Trophoblast cell (in vitro differentiated cells and primary cell): Measurements from ENCODE around the gene GPR42.

Experiments
- DNase-seq, 2 donors: peaks; one replicate each; pipeline ENCODE4 v3.0.0-alpha.2; 2016
- H2AFZ ChIP-seq: 2 replicates; pipeline ENCODE4 v1.6.1; 2013; ENCODE audit warnings: low read length, moderate library complexity, mild to moderate bottlenecking; ENCODE audit not compliant: insufficient read depth, poor library complexity
- H2AK5ac ChIP-seq: 2 replicates; pipeline ENCODE4 v1.6.1; 2013; ENCODE audit warnings: mild to moderate bottlenecking, low read length
- H2BK120ac ChIP-seq: 2 replicates; pipeline ENCODE4 v1.6.1; 2013; ENCODE audit warnings: low read length, mild to moderate bottlenecking, moderate library complexity; ENCODE audit not compliant: insufficient read depth, poor library complexity
- H2BK12ac ChIP-seq: 2 replicates; pipeline ENCODE4 v1.6.1; 2013; ENCODE audit warnings: mild to moderate bottlenecking, low read length, moderate library complexity
- H2BK5ac ChIP-seq: 2 replicates; pipeline ENCODE4 v1.6.1; 2013; ENCODE audit warnings: low read length, low read depth, moderate library complexity, mild to moderate bottlenecking; ENCODE audit not compliant: poor library complexity
- H3K14ac ChIP-seq: 2 replicates; pipeline ENCODE4 v1.6.1; 2013; ENCODE audit warnings: mild to moderate bottlenecking, low read length
- H3K18ac ChIP-seq: 2 replicates; pipeline ENCODE4 v1.6.1; 2013; ENCODE audit warnings: mild to moderate bottlenecking, low read length
- H3K23ac ChIP-seq: 2 replicates; pipeline ENCODE4 v1.6.1; 2013; ENCODE audit warnings: low read length
- H3K27ac ChIP-seq: 2 replicates; pipeline ENCODE4 v1.5.1; 2013; ENCODE audit warnings: low read depth, mild to moderate bottlenecking, inconsistent platforms, low read length, moderate library complexity
- H3K27me3 ChIP-seq: 2 replicates; pipeline ENCODE4 v1.6.1; 2013; ENCODE audit warnings: inconsistent platforms, mild to moderate bottlenecking, low read length, moderate library complexity; ENCODE audit not compliant: insufficient read depth
- H3K36me3 ChIP-seq, 2 experiments: 1 replicate in 1 of 2; 2 replicates in 1 of 2; pipeline ENCODE4 v1.6.1; 2013; ENCODE audit warnings: low read length in 2 of 2, mild to moderate bottlenecking in 2 of 2, moderate library complexity in 1 of 2; ENCODE audit not compliant: insufficient read depth in 2 of 2, control insufficient read depth in 1 of 2
- H3K4ac ChIP-seq: 2 replicates; pipeline ENCODE4 v1.6.1; 2013; ENCODE audit warnings: low read depth, mild to moderate bottlenecking, low read length, moderate library complexity
- H3K4me1 ChIP-seq, 2 experiments: 1 replicate in 1 of 2; 2 replicates in 1 of 2; pipeline ENCODE4 v1.6.1; 2013; ENCODE audit warnings: low read length in 2 of 2, mild to moderate bottlenecking in 2 of 2, moderate library complexity in 1 of 2; ENCODE audit not compliant: insufficient read depth in 2 of 2, control insufficient read depth in 1 of 2
- H3K4me2 ChIP-seq: 2 replicates; pipeline ENCODE4 v1.6.1; 2013; ENCODE audit warnings: inconsistent platforms, mild to moderate bottlenecking, low read length, moderate library complexity
- H3K4me3 ChIP-seq: 2 replicates; pipeline ENCODE4 v1.5.1; 2013; ENCODE audit warnings: mild to moderate bottlenecking, low read depth, low read length, inconsistent platforms
- H3K79me1 ChIP-seq: one replicate; pipeline ENCODE4 v1.6.1; 2013; ENCODE audit warnings: low read length
- H3K79me2 ChIP-seq: 2 replicates; pipeline ENCODE4 v1.6.1; 2013; ENCODE audit warnings: low read length, mild to moderate bottlenecking; ENCODE audit not compliant: control insufficient read depth, insufficient read depth, poor library complexity
- H3K9ac ChIP-seq: 2 replicates; pipeline ENCODE4 v1.6.1; 2013; ENCODE audit warnings: mild to moderate bottlenecking, low read length
- H3K9me3 ChIP-seq: 2 replicates; pipeline ENCODE4 v1.6.1; 2013; ENCODE audit warnings: low read depth, mild to moderate bottlenecking, control low read depth, inconsistent platforms, low read length; ENCODE audit not compliant: insufficient read depth
- H4K12ac ChIP-seq: 2 replicates; pipeline ENCODE4 v1.6.1; 2013; ENCODE audit warnings: low read depth, mild to moderate bottlenecking, low read length, moderate library complexity
- H4K8ac ChIP-seq: 2 replicates; pipeline ENCODE4 v1.6.1; 2013; ENCODE audit warnings: low read depth, mild to moderate bottlenecking, low read length, moderate library complexity
- H4K91ac ChIP-seq: one replicate; pipeline ENCODE4 v1.6.1; 2013; ENCODE audit warnings: low read depth, mild to moderate bottlenecking, low read length, moderate library complexity
- WGBS: extraction: QIAGEN DNeasy Blood & Tissue Kit; methylation state at CpG from one replicate; pipeline ENCODE4 v1.1.7; 2013; ENCODE audit warnings: missing lambda C conversion rate; ENCODE audit not compliant: insufficient read length, insufficient coverage; ENCODE audit errors: extremely low coverage; 5-methylcytosine and 5-hydroxymethylcytosine counted together

The GPR42 gene

DNA sequence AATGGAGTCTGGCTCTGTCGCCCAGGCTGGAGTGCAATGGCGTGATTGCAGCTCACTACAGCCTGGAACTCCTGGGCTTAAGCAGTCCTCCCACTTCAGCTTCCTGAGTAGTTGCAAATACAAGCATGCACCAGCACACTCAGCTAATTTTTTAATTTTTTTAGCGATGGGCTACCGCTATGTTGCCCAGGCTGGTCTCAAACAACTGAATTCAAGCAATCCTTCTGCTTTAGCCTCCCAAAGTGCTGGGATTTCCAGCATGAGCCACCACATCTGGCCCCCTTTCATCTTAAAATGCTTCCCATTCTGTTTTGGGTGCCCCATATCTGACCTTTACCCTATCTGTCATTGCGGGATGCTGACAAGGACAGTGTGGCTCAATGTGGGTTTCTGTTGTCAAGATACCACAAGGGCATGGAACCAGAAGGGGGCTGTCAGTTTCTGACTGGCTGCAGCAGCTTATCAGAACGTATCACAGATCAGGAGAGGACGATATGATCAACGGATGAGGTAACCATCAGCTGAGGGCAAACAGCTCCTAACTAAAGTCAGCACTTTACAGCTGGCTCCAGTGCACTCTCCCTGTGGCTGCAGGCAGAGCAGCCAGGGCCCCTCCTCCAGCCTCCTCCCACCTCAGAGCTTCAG, 32.4 kb downstream of the GPR42 start:
- DNase-seq: peak in 1 of 2 donors; percentile 70
- H3K4me3 ChIP-seq: no peak overlapping the region
- no peaks in the 10 kb centered on the region for H3K36me3 ChIP-seq
- no peak overlapping the region for H3K14ac ChIP-seq
- no peak overlapping the region for H4K8ac ChIP-seq
- peaks cover 5 to 6% of the 10 kb centered on the region in 2 experiments for H3K4me1 ChIP-seq
- H3K9ac ChIP-seq: no peak overlapping the region
- no peaks in the 10 kb centered on the region for H3K27me3 ChIP-seq
- H3K23ac ChIP-seq: no peak overlapping the region
- WGBS: no CpG with 5 or more reads among the region's 8 CpGs
- H2AK5ac ChIP-seq: no peak overlapping the region
- H3K9me3 ChIP-seq: no peaks in the 10 kb centered on the region
- no peak overlapping the region for H2AFZ ChIP-seq
- no peak overlapping the region for H3K18ac ChIP-seq
- H2BK5ac ChIP-seq: no peak overlapping the region
- H4K91ac ChIP-seq: no peak overlapping the region
- no peak overlapping the region for H2BK120ac ChIP-seq
- no peaks in the 10 kb centered on the region for H3K79me1 ChIP-seq
- no peak overlapping the region for H2BK12ac ChIP-seq
- H3K27ac ChIP-seq: no peak overlapping the region
- H3K79me2 ChIP-seq: no peaks in the 10 kb centered on the region
- H4K12ac ChIP-seq: no peak overlapping the region
- no peak overlapping the region for H3K4ac ChIP-seq
- H3K4me2 ChIP-seq: no peak overlapping the region

DNA sequence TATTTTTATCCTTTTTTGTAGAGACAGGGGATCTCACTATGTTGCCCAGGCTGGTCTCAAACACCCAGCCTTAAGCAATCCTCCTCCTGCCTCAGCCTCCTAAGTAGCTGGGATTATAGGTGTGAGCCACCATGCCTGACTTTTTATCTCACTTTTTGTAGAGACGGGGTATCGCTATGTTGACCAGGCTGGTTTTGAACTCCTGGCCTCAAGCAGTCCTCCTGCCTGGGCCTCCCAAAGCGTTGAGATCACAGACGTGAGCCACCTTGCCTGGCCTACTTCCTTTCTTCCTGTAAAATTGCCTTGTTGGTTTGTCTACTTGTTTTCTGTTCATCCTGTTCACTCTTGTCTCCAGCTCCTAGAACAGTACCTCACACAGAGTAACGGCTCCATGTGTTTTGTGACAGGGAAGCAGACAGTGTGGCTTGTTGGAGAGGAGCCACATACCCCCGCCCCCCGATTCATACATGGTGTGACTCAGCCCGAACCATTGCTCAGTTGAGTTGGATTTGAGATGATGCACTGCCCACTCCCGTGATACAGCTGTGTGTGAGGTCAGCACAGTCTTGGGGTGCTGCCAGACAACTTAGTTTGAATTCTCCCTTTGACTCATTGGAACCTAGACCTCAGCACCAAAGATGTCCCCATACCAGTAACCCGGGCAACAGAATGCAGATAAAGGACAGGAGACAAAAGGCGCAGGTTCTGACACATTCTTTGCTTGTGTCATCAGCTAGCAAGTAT, 34.2 kb downstream of the GPR42 start:
- Histone ChIP-seq H4K91ac (no peak overlapping the region), H3K79me2 (no peaks in the 10 kb centered on the region), H4K8ac (no peak overlapping the region), H3K27ac (no peak overlapping the region), H3K4ac (no peak overlapping the region), H3K27me3 (no peaks in the 10 kb centered on the region), H3K14ac (no peak overlapping the region), H2BK12ac (no peak overlapping the region), H3K9me3 (no peaks in the 10 kb centered on the region), H3K4me2 (no peak overlapping the region), H2BK120ac (no peak overlapping the region), H2AFZ (no peak overlapping the region), H3K9ac (no peak overlapping the region), H2BK5ac (no peak overlapping the region), H3K18ac (no peak overlapping the region), H3K4me1 (peaks cover 5 to 6% of the 10 kb centered on the region in 2 experiments), H4K12ac (no peak overlapping the region), H3K79me1 (no peaks in the 10 kb centered on the region), H3K23ac (no peak overlapping the region), H2AK5ac (no peak overlapping the region), H3K4me3 (no peak overlapping the region), H3K36me3 (no peaks in the 10 kb centered on the region)
- WGBS: no CpG with 5 or more reads among the region's 11 CpGs
- DNase-seq: peak; percentile 74 to 93

DNA sequence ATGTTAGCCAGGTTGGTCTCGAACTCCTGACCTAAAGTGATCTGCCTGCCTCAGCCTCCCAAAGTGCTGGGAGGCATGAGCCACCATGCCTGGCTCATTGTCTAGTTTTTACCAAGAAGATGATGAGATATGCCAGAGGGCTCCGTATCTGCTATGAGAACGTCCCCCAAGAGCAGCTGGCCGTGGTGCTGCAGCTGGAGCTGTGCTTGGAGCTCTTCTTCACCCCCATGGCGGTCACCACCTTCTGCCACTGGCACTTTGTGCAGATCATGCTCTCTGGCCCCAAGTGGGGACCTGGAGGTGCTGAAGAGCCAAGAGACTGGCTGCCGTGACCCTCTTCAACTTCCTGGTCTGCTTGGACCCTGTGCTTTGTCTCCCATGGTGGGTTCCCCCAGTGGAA, 36.8 kb downstream of the GPR42 start:
- Histone ChIP-seq H2AK5ac (no peak overlapping the region), H3K4ac (no peak overlapping the region), H2BK5ac (no peak overlapping the region), H3K36me3 (no peaks in the 10 kb centered on the region), H4K91ac (no peak overlapping the region), H3K18ac (no peak overlapping the region), H3K79me2 (no peaks in the 10 kb centered on the region), H4K12ac (no peak overlapping the region), H3K9ac (no peak overlapping the region), H4K8ac (no peak overlapping the region), H2AFZ (no peak overlapping the region), H3K14ac (no peak overlapping the region), H3K23ac (no peak overlapping the region), H3K79me1 (no peaks in the 10 kb centered on the region), H2BK12ac (no peak overlapping the region), H3K4me1 (peaks cover 5 to 6% of the 10 kb centered on the region in 2 experiments), H2BK120ac (no peak overlapping the region), H3K4me2 (no peak overlapping the region), H3K9me3 (no peaks in the 10 kb centered on the region), H3K27ac (no peak overlapping the region), H3K4me3 (no peak overlapping the region), H3K27me3 (no peaks in the 10 kb centered on the region)
- no peak for DNase-seq
- no CpG with 5 or more reads among the region's 6 CpGs for WGBS

DNA sequence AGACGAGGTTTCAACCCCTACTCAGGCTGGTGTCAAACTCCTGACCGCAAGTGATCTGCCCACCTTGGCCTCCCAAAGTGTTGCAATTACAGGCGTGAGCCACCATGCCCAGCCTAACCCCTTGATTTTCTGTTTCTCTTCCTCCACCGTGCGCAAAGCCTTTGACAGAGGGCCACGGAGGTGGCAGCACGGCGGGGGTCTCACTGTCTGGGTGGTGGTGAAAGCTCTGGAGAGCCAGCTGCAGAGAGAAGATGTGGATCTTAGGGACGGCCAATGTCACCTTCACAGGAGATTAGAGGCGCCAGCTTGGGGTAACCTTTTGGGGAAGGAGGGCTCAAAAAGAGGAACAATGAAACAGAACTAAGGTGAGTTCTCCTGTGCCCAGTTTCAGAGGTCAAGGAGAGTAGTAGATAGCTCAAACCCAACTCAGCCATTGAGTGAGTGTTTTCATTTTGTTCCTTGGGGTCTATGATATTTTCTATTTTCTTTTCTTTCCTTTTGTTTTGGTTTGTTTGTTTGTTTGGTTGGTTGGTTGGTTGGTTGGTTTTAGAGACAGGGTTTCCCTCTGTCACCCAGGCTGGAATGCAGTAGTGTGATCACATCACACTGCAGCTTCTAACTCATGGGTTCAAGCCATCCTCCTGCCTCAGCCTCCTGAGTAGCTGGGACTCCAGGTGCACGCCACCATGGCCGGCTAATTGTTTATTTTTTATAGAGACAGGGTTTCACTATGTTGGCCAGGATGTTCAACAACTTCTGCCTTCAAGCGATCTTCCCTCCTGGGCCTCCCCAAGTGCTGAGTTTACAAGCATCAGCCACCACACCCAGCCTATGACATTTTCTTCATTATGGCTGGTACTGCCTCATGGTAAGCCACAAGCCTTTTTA, 37.7 kb downstream of the GPR42 start:
- H3K4ac ChIP-seq: no peak overlapping the region
- WGBS: no CpG with 5 or more reads among the region's 13 CpGs

More for the DNA sequence above, 37.7 kb downstream of the GPR42 start:
- H4K12ac ChIP-seq: no peak overlapping the region
- no peak overlapping the region for H3K18ac ChIP-seq
- DNase-seq: no peak
- no peak overlapping the region for H4K91ac ChIP-seq
- no peak overlapping the region for H2BK120ac ChIP-seq
- no peak overlapping the region for H3K4me2 ChIP-seq
- no peak overlapping the region for H4K8ac ChIP-seq
- no peak overlapping the region for H3K14ac ChIP-seq
- H3K27me3 ChIP-seq: no peaks in the 10 kb centered on the region
- no peaks in the 10 kb centered on the region for H3K36me3 ChIP-seq
- H3K9me3 ChIP-seq: no peaks in the 10 kb centered on the region
- no peak overlapping the region for H2AFZ ChIP-seq
- no peak overlapping the region for H2AK5ac ChIP-seq
- H3K79me2 ChIP-seq: no peaks in the 10 kb centered on the region
- no peak overlapping the region for H3K27ac ChIP-seq
- peaks cover 5 to 6% of the 10 kb centered on the region in 2 experiments for H3K4me1 ChIP-seq
- no peak overlapping the region for H2BK5ac ChIP-seq
- no peak overlapping the region for H3K4me3 ChIP-seq
- H2BK12ac ChIP-seq: no peak overlapping the region
- no peaks in the 10 kb centered on the region for H3K79me1 ChIP-seq
- no peak overlapping the region for H3K9ac ChIP-seq
- H3K23ac ChIP-seq: no peak overlapping the region
